ENCODE data around the gene GOLGA5.

- no peak for TF ChIP-seq POLR2A (IDR thresholded peaks at IDR 0.05)
- TF ChIP-seq, protein P1, sequence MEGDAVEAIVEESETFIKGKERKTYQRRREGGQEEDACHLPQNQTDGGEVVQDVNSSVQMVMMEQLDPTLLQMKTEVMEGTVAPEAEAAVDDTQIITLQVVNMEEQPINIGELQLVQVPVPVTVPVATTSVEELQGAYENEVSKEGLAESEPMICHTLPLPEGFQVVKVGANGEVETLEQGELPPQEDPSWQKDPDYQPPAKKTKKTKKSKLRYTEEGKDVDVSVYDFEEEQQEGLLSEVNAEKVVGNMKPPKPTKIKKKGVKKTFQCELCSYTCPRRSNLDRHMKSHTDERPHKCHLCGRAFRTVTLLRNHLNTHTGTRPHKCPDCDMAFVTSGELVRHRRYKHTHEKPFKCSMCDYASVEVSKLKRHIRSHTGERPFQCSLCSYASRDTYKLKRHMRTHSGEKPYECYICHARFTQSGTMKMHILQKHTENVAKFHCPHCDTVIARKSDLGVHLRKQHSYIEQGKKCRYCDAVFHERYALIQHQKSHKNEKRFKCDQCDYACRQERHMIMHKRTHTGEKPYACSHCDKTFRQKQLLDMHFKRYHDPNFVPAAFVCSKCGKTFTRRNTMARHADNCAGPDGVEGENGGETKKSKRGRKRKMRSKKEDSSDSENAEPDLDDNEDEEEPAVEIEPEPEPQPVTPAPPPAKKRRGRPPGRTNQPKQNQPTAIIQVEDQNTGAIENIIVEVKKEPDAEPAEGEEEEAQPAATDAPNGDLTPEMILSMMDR (IDR thresholded peaks at IDR 0.05 in 4 of 5, conservative IDR thresholded peaks at IDR 0.05 in 1 of 5): no peak
These were observed 7.8 kb downstream of the GOLGA5 start for GRCh38 chr14:92801917-92802316.
